ENCODE measurements around the gene HBS1L.

DNA sequence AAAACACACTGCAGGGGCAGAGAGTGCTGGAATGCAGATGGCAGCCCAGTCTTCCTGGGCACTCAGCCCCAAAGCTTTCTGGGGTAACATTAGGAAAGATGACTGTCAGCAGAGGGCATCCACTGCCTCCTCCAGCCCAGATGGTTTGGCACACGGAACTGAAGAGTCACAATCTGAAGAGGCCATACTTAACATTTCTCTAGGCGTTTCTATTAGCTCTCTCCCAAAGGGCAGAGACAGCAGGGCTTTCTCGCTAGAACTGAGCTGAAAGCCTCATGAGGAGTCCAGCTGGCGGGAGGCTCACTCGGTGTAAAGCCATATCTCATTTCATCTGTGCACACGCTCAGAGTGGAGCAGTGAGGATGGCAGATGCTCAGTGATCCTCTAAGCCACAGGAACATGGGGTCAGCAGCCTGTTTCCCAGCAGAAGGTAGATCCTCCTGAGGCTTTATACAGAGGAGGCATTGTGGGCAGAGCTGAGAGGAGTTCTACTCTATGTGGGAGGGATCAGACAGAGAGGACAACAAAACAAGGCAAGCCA is 132.8 kb downstream of the HBS1L start:
- TF ChIP-seq, protein P1, sequence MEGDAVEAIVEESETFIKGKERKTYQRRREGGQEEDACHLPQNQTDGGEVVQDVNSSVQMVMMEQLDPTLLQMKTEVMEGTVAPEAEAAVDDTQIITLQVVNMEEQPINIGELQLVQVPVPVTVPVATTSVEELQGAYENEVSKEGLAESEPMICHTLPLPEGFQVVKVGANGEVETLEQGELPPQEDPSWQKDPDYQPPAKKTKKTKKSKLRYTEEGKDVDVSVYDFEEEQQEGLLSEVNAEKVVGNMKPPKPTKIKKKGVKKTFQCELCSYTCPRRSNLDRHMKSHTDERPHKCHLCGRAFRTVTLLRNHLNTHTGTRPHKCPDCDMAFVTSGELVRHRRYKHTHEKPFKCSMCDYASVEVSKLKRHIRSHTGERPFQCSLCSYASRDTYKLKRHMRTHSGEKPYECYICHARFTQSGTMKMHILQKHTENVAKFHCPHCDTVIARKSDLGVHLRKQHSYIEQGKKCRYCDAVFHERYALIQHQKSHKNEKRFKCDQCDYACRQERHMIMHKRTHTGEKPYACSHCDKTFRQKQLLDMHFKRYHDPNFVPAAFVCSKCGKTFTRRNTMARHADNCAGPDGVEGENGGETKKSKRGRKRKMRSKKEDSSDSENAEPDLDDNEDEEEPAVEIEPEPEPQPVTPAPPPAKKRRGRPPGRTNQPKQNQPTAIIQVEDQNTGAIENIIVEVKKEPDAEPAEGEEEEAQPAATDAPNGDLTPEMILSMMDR (IDR thresholded peaks at IDR 0.05; ENCODE audit: poor library complexity): no peak
- TF ChIP-seq EZH2 (IDR thresholded peaks at IDR 0.05; ENCODE audit: borderline replicate concordance) (no peak), EZH2phosphoT487 (IDR thresholded peaks at IDR 0.05; ENCODE audit: low read depth, severe bottlenecking, unreplicated experiment) (no peak)

All from hepatocyte (in vitro differentiated cells).